Measurements from ENCODE around the gene TRAM2.

TRAM2 gene

GRCh38 chr6:52566201-52566600, 10.7 kb downstream of the TRAM2 start:
- no peak for DNase-seq

DNA sequence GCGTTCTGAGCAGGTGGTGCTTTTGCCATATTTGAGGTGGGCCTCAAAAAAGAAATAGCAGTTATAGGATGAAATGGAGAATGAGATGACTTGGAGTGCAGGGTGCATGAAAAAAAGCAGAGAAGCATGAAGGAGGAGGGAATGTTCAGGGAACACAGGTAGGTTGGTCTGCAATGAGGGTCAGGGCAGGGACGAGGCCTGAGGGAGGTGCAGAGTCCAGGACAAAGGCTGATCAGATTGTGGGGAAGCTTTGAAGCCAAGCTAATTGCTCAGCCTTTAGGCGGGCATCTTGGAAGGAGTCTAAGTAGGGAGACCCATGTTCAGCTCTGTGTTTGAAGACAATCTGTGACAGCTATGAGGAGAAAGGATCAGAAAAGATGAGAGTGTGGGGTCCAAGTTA, 12.0 kb downstream of the TRAM2 start:
- no peak for DNase-seq

GRCh38 chr6:52562911-52563310, 13.9 kb downstream of the TRAM2 start:
- no peak for DNase-seq

GRCh38 chr6:52560462-52560861, 16.4 kb downstream of the TRAM2 start:
- DNase-seq, result no peak

GRCh38 chr6:52558266-52559000, 18.4 kb downstream of the TRAM2 start:
- no peak for DNase-seq

GRCh38 chr6:52557389-52558265, 19.2 kb downstream of the TRAM2 start:
- DNase-seq, result no peak

DNA sequence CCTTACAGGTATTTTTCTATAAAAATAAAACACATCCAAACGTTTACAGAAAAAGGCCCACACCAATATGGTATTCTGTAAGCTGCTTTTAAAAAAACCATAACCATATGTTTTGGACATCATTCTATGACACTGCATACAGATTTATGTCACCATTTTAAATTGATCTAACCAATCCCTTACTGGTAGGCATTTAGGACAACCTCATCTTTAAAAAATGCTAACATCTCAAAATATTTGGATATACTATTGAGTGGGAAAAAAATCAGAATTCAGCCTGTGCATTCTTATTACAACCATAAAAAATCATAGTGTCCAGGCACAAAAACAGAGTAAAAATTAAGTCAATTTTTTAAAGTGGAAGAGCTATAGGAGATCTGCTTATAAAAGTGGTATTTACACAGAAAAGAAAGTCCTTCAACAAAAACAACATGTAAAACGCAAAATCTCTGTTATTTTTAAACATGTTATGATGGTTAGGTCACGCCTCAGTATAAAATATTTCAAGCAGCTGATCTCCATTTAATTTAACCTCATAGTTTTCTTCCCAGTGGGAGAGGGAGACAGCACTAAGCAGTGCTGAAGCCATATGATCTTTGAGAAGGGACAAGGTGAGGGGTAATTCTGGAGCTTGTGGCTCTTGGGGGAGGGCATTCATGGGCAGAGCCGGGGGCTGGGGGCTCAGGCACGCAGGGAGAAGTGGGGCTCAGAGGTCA, 21.2 kb downstream of the TRAM2 start:
- DNase-seq, result no peak

- no peak for DNase-seq
These were observed 22.1 kb downstream of the TRAM2 start for GRCh38 chr6:52554684-52555280.

DNA sequence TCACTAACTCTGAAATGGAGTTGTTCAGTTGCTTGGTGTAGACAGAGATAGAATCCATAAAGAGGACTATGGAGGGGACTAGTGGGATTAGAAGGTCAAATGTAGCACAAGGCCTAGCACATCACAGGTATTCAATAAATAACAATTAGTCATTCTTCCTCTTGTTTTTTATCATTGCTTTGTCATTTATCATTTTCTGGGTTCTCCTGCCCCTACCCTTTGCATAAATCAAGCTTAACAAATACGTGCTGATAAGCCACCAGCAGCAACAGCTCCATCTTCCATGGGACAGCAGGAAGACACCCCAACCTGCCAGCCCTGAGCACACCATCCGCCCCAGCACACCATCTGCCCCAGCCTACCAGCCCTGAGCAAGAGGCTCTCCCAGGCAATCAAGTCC, 23.1 kb downstream of the TRAM2 start:
- no peak for DNase-seq

DNA sequence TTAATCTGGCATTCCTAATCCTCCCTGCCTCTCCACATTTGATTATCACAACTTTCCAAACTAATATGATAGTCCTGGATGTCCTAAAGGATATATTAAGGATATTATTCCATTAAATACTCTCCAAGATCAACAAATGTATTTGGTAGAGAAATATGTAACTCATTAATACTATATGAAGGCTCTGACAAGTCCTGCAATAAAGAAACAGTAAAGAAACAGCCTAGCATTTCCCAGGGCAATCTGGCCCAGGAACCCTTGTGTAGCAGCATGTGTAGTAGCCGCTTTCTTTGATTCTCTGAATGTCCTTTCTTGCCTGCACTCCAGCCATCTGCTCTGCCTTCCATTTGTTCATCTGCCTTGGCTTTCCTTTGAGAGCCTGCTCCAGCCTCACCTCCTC, 23.7 kb downstream of the TRAM2 start:
- no peak for DNase-seq

DNA sequence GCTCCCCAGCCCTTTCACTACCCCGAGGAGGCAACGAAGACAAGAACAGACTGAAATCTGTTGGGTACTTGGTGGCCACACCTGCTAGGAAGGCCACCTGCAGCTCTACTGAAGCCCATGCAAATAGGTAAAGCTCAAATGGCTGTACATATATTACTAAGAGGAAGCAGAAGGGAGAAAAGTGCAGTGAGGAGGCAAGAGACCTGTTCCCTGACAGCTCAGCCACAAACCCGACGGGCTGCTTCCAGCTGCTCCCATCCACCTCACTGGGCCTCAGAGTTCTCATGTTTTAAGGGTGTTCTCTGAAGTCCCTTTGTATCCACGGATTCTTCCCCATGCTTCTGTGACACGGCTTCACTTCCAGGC, 24.6 kb downstream of the TRAM2 start:
- no peak for DNase-seq

DNA sequence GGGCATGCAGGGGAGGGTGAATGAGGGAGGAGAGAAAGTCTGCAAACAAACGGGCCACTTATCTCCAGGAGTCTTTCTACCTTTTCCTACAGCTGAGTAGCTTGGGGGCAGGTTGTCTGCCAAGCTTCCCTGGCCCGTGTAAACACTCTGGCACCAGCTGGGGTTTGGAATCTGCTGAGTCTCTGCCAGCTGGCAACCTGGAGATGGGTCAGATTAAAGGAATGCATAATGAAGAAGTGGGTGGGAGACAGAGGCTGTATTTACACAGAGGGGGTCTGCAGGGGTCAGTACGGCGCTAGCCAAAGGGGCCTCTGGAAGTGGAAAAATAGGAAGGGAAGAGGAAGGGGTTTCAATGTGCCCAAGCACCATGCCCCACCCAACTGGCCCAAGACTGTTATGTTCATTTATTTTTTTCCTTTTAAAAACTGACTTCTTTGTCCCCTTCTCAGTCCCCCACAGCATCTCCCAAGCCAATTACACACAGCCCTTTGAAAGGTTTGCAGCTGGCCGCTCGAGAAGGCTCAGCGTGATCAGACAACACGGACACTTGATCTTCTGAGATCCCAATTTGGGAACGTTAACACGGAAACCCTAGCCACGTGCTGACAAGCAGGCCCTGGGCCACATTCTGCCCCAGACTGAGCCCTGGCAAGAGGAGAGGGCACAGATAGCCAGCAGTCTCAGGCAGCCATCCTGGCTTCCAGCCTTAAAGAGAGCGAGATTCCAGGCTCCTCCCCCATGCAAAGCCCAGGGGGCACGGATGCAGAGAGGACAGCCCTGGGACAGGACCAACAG, 25.2 kb downstream of the TRAM2 start:
- DNase-seq, result no peak

GRCh38 chr6:52550870-52551269, 26.0 kb downstream of the TRAM2 start:
- DNase-seq, result no peak

DNA sequence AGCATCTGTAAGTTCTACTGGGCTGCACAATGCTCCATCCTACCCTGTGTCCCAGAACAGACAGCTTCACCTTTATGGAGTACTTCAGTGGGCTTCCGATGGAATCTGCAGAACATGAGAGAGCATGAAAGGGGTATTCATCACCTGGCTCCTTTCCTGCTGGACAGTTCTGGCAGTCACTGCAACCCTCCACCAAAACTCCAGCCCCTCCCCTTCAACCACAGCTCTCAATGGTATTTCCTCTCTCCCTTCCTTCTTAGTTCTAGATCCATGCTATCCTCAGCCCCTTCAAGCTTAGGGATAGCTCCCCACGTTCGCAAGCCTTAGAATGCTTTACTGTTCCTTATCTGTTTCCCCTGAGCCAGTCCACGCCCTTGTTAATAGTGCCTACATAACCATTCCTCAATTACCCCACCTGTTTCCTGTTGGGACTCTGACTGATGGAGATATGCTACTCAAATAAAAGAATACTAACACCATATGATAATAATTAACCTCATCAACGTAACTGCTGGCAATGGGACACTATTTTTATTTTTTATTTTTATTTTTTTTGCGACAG, 26.8 kb downstream of the TRAM2 start:
- no peak for DNase-seq

DNA sequence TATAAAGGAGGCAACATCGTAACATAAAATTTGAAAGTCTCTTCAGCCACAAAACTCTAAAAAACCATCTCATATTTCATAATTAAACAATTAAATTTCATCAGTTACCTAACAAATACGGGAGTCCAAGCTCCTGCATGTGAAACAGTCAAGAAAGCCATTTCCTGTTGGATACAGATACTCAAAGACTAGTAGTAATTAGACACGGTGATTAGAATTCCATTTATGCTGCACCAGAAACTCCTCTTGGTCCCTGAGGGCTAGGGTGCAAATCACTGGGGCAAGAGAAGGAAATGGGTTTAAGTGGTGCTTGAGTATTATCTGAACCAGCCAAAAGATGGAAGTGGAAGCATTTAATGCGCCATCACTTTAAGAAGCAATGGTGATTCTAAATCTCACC, 27.4 kb downstream of the TRAM2 start:
- no peak for DNase-seq

- no peak for DNase-seq
These were observed 27.9 kb downstream of the TRAM2 start for GRCh38 chr6:52548999-52549398.

DNA sequence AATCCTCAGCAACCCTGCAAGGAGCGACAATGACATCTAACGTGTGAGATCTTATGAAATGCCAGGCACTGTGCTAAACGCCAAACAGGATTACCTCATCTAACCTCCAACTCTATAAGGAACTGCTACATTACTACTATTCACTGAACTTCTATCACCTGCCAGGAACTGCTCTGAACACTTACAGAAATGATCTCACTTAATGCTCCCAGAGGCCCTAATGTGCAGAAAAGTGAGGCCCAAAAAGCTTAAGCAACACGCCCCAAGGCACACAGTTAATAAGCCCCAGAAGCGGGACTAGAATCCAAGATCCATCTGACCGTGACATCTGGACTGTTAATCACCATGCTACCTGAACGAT, 28.5 kb downstream of the TRAM2 start:
- DNase-seq, result no peak

GRCh38 chr6:52547647-52548352, 29.1 kb downstream of the TRAM2 start:
- no peak for DNase-seq

- no peak for DNase-seq
These were observed 30.2 kb downstream of the TRAM2 start for GRCh38 chr6:52546678-52547077.

- DNase-seq, result no peak
These were observed 30.7 kb downstream of the TRAM2 start for GRCh38 chr6:52546192-52546591.

DNA sequence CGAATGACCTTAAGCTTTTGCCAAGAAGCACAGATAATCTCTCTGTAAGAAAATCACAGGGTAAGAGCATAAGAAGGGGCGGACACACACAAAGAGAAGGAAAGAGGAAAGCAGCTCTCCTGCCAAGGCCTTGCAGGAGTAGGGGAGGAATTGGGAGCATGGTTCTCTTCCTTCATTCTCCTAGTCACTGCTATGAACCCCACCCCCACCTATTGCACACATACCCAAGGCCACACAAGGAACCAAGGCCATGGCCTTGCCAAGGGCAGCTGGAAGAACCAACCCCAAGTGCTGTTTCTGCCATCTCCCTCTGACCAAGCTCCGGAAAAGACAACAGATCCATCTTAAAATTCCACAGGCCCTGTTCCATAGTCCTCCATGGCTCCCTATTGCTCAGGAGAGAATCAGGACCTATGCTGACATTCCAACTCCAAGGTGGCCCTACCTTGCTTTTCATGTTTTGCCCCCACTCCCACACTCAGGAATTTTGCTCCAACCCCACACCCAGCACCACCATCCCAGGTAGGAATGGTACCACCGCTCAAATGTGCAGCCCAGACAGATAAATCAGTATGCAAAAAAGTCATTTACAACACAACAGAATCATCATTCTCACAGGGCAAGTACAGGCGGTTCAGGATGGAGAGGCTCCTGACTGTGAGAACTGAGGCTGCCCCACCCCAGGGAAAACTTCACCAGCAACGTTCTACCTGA, 31.3 kb downstream of the TRAM2 start:
- no peak for DNase-seq
